Astrocyte of the spinal cord (primary cell): ENCODE data around the gene DCDC1.

ENCODE experiments used
- DNase-seq: peaks from one replicate; pipeline ENCODE4 v3.0.0; 2011; ENCODE audit warnings: low read depth, low spot score
- H3K4me3 ChIP-seq: 2 replicates; pipeline ENCODE4 v1.5.1; 2011; ENCODE audit warnings: low read depth, mild to moderate bottlenecking, low read length, moderate library complexity
- in situ Hi-C: cut with HindIII; loops from 2 replicates; pipeline ENCODE4 v1.10.0; 2017; ENCODE audit warnings: low sequenced_read_pairs
- TF ChIP-seq, protein P1 (sequence below): IDR thresholded peaks from 2 replicates; pipeline ENCODE4 v1.5.1; 2012; ENCODE audit warnings: low read depth, mild to moderate bottlenecking, low read length, inconsistent platforms

DCDC1 gene

DNA sequence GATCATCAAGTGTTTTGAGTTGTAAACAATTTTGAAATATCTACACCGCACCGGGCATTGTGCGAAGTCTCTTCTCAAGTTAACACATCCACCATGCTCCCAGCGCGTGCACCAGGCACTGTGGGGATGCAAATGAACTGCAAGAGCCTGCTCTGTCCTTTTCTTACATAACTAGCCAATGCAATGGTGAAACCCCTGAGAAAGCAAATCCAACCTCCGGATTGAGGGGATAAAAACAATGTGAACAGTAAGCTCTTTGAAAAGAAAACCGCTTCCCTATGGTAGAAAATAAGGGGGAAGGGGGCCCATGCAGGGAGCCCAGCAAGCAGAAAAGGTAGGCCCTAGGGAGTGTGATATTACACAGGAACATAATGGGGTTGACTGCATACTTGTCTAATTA, 508.5 kb downstream of the DCDC1 start:
- TF ChIP-seq, protein P1, sequence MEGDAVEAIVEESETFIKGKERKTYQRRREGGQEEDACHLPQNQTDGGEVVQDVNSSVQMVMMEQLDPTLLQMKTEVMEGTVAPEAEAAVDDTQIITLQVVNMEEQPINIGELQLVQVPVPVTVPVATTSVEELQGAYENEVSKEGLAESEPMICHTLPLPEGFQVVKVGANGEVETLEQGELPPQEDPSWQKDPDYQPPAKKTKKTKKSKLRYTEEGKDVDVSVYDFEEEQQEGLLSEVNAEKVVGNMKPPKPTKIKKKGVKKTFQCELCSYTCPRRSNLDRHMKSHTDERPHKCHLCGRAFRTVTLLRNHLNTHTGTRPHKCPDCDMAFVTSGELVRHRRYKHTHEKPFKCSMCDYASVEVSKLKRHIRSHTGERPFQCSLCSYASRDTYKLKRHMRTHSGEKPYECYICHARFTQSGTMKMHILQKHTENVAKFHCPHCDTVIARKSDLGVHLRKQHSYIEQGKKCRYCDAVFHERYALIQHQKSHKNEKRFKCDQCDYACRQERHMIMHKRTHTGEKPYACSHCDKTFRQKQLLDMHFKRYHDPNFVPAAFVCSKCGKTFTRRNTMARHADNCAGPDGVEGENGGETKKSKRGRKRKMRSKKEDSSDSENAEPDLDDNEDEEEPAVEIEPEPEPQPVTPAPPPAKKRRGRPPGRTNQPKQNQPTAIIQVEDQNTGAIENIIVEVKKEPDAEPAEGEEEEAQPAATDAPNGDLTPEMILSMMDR, result no peak
- no peak for DNase-seq
- H3K4me3 ChIP-seq, result no peak overlapping the region
- in situ Hi-C loops, result no loop called here

DNA sequence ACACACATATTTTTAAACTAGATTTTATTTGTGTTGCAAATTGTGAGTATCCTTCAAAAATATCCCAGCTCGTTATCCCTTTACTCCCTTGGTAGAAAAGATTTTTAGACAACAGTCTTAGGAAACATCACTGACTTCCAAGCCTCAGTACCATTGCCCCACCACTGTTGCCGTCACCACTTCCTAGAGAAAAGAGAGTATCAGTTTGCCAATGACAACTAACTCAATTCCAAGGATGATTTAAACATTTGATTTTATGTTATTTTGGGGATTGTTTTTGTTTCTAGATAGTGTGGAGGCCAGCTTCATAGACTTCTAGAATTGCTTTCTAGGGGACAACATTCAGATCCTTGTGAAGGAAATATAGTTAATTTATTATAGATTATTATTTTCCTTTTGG, 509.4 kb downstream of the DCDC1 start:
- H3K4me3 ChIP-seq, result no peak overlapping the region
- TF ChIP-seq, protein P1, result no peak
- in situ Hi-C loops, result no loop called here
- no peak for DNase-seq

DNA sequence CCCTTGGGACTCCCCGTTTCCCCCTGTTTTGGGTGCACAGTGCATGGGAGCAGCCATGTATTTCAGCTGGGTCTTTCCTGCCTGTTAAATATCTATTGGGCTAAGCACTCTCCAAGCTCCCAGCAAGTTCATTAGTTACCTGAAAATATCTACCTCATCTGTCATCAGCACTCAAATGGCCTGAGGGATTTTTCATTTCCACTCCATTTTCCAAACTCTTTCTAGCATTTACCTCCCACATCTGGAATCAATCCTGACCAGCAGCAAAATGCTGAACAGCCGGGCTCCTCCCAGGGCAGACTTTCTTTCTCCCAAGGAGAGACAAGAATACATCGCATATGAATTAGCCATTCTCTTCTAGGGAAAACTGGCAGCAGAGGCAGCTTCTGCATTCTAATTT, 509.9 kb downstream of the DCDC1 start:
- no peak for DNase-seq
- TF ChIP-seq, protein P1, result no peak
- no peak overlapping the region for H3K4me3 ChIP-seq
- in situ Hi-C loops, result no loop called here

DNA sequence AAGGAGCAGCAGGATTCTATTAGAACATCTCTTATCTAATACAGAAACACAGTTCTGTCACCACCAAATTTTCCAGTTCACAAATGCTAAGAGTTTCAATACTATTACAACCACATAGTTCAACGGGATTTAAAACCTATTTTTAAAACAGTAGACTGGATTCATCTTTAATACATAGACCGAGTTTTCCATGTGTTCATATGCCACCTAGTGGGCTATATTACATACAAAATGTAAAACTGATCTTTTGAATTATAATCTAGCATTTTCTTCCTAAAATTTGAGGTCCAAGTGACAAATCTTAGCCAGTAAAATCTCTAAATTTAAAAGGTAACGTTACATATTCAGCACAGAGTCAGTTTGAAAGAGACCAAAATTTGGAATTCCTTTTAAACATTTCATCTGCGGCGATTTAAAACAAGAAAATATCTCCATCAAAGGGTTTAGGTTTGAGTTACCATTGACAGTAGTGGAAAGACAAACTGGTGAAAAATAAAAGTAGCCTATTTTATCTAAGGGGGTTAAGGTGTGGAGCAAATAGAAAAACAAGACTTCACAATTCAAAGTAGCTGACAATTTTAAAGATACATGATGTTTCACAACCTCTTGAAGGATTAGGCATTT, 514.0 kb downstream of the DCDC1 start:
- no peak overlapping the region for H3K4me3 ChIP-seq
- DNase-seq, result peak; percentile 15
- in situ Hi-C loops, result no loop called here
- TF ChIP-seq, protein P1, result no peak

DNA sequence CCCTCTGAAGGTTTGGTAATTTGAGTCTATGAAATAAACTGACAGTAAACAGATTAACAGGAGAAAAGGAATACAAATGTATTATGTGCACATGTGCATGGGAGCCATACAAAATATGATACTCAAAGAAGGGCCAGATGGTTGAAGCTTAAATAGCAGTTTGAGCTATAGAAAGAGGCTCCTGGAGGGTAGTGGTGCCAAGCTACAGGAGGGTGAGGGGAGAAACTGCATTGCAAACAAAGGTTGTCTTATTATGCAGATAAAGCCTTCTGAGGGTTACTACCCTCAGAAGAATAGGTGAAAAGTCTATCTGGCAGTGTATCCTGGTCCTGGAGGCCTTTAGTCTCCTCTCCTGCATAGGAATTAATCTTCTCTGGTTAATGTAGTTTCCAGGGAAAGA, 516.1 kb downstream of the DCDC1 start:
- TF ChIP-seq, protein P1, result no peak
- in situ Hi-C loops, result no loop called here
- no peak for DNase-seq
- no peak overlapping the region for H3K4me3 ChIP-seq

DNA sequence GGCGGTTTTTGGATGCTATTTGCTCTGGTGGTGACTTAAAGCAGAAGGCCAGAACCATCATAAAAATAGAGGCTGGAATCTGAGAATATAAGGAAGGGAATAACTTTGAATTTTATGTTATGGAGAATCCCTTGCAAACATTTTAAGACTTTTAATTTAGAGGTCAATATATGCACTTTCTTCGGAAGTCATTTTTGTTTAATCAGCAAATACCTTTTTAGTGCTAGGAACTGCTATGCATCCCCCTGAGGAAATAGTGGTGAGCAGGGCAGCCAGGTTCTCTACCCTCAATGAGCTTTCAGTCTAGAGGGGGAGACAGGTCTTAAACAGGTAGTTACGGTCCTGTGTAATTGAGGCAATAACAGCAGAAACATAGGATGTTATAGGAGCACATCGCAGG, 516.9 kb downstream of the DCDC1 start:
- in situ Hi-C loops, result no loop called here
- H3K4me3 ChIP-seq, result no peak overlapping the region
- TF ChIP-seq, protein P1, result no peak
- no peak for DNase-seq
